Natural killer cell (primary cell): ENCODE measurements around the gene MORN5. TPM values are rescaled to one million over a fixed set of nuclear protein-coding genes. Genes with fewer than 3 reads are reported as not detected.

ENCODE experiments used
- ATAC-seq, 3 donors: fragments of 150-1000 bp in 2 of 3; fragments of 200-7000 bp in 1 of 3; cut with Tn5 transposase; 1 replicate in 1 of 3; 2 replicates in 2 of 3; pipeline ENCODE4 v1.10.0; 2021; ENCODE audit warnings: mild to moderate bottlenecking in 2 of 3, moderate library complexity in 2 of 3
- DNase-seq, 2 donors: peaks; one replicate each; pipeline versions ENCODE4 v3.0.0 to v3.0.0-alpha.2; 2013 to 2021; ENCODE audit warnings: mixed read lengths in 1 of 2
- H3K27ac ChIP-seq: one replicate; pipeline ENCODE4 v1.5.1; 2013; ENCODE audit warnings: mild to moderate bottlenecking, low read length
- H3K27me3 ChIP-seq: one replicate; pipeline ENCODE4 v1.6.1; 2013; ENCODE audit warnings: low read length; ENCODE audit not compliant: control insufficient read depth, insufficient read depth
- H3K36me3 ChIP-seq: one replicate; pipeline ENCODE4 v1.6.1; 2013; ENCODE audit warnings: low read length; ENCODE audit not compliant: control insufficient read depth, insufficient read depth
- H3K4me1 ChIP-seq: one replicate; pipeline ENCODE4 v1.6.1; 2013; ENCODE audit warnings: low read length; ENCODE audit not compliant: control insufficient read depth, insufficient read depth
- H3K4me3 ChIP-seq: one replicate; pipeline ENCODE4 v1.5.1; 2013; ENCODE audit warnings: low read length
- H3K9me3 ChIP-seq: one replicate; pipeline ENCODE4 v1.6.1; 2013; ENCODE audit warnings: low read length; ENCODE audit not compliant: control insufficient read depth, insufficient read depth
- H3K27ac Mint-ChIP-seq, 2 donors: one replicate each; pipeline ENCODE4 v1.8.0; 2022; ENCODE audit warnings: mild to moderate bottlenecking in 2 of 2, mixed read lengths in 2 of 2, moderate library complexity in 1 of 2
- H3K27me3 Mint-ChIP-seq, 2 donors: one replicate each; pipeline ENCODE4 v1.8.0; 2022; ENCODE audit warnings: low read depth in 2 of 2, mixed read lengths in 2 of 2
- H3K36me3 Mint-ChIP-seq: one replicate; pipeline ENCODE4 v1.8.0; 2022; ENCODE audit warnings: mixed read lengths
- H3K4me1 Mint-ChIP-seq, 2 donors: one replicate each; pipeline ENCODE4 v1.8.0; 2022; ENCODE audit warnings: mixed read lengths in 2 of 2
- H3K4me3 Mint-ChIP-seq: one replicate; pipeline ENCODE4 v1.8.0; 2022; ENCODE audit warnings: mild to moderate bottlenecking, moderate library complexity, mixed read lengths
- H3K9me3 Mint-ChIP-seq, 2 donors: one replicate each; pipeline ENCODE4 v1.8.0; 2022; ENCODE audit warnings: mixed read lengths in 2 of 2
- CTCF ChIP-seq: fragments of 200-600 bp; IDR thresholded peaks from one replicate; pipeline ENCODE4 v1.8.0; 2022; ENCODE audit warnings: antibody characterized with exemption
- WGBS: methylation state at CpG from one replicate; pipeline ENCODE4 v1.1.7; 2013; ENCODE audit warnings: missing lambda C conversion rate; ENCODE audit not compliant: insufficient coverage; 5-methylcytosine and 5-hydroxymethylcytosine counted together
- intact Hi-C: fragments of 100-400 bp; cut with micrococcal nuclease; formaldehyde crosslinking; loops from one replicate; pipeline ENCODE4 v1.14.2; 2022
- total RNA-seq, 4 donors: library from RNA; stranded (reverse); fragments of 120-200 nt in 1 of 4; gene quantifications; one replicate each; pipeline versions ENCODE4 v1.2.3 to v1.2.4, GENCODE V29; 2013 to 2022

The MORN5 gene
- total RNA-seq, 3 donors from 2014 or later (not counting 1 experiment from before 2014, with no cell fraction given) = not detected

GRCh38 chr9:122216138-122216797 lies 56.6 kb downstream of the MORN5 start:
- DNase-seq = no peak
- Histone ChIP-seq H3K4me1 (peaks cover 29% of the 10 kb centered on the region), H3K27ac (no peak overlapping the region), H3K4me3 (no peak overlapping the region), H3K9me3 (no peaks in the 10 kb centered on the region), H3K36me3 (no peaks in the 10 kb centered on the region), H3K27me3 (peaks cover 44% of the 10 kb centered on the region)
- intact Hi-C loops = no loop called here
- TF ChIP-seq CTCF = no peak
- Mint-ChIP-seq H3K9me3 (no peaks in the 10 kb centered on the region), H3K27me3 (peaks cover 74 to 75% of the 10 kb centered on the region in 2 donors), H3K4me1 (peaks cover 22 to 33% of the 10 kb centered on the region in 2 donors), H3K4me3 (no peak overlapping the region), H3K27ac (no peak overlapping the region), H3K36me3 (no peaks in the 10 kb centered on the region)
- no peak for ATAC-seq
- 87% methylated on average over 4 of the region's 4 CpGs for WGBS

- DNase-seq = no peak
- H3K4me1 Mint-ChIP-seq = peaks cover 22 to 33% of the 10 kb centered on the region in 2 donors
- Histone ChIP-seq H3K4me1 (peaks cover 29% of the 10 kb centered on the region), H3K27me3 (peaks cover 45% of the 10 kb centered on the region), H3K36me3 (no peaks in the 10 kb centered on the region), H3K27ac (no peak overlapping the region), H3K4me3 (no peak overlapping the region), H3K9me3 (no peaks in the 10 kb centered on the region)
- H3K9me3 Mint-ChIP-seq = no peaks in the 10 kb centered on the region
- H3K27me3 Mint-ChIP-seq = peaks cover 77 to 78% of the 10 kb centered on the region in 2 donors
- no peak overlapping the region for H3K4me3 Mint-ChIP-seq
- no peaks in the 10 kb centered on the region for H3K36me3 Mint-ChIP-seq
- 91% methylated on average over 34 of the region's 35 CpGs for WGBS
- intact Hi-C loops = no loop called here
- no peak overlapping the region for H3K27ac Mint-ChIP-seq
- no peak for ATAC-seq
- no peak for TF ChIP-seq CTCF
Measured at GRCh38 chr9:122216798-122217418, 57.2 kb downstream of the MORN5 start.

GRCh38 chr9:122217640-122218039 lies 57.9 kb downstream of the MORN5 start:
- peaks cover 80 to 81% of the 10 kb centered on the region in 2 donors for H3K27me3 Mint-ChIP-seq
- Histone ChIP-seq H3K4me1 (peaks cover 29% of the 10 kb centered on the region), H3K27me3 (peaks cover 41% of the 10 kb centered on the region), H3K36me3 (no peaks in the 10 kb centered on the region), H3K27ac (no peak overlapping the region), H3K4me3 (no peak overlapping the region), H3K9me3 (no peaks in the 10 kb centered on the region)
- no peaks in the 10 kb centered on the region for H3K9me3 Mint-ChIP-seq
- H3K4me3 Mint-ChIP-seq = no peak overlapping the region
- H3K4me1 Mint-ChIP-seq = peaks cover 22 to 33% of the 10 kb centered on the region in 2 donors
- no peak for TF ChIP-seq CTCF
- DNase-seq (no peak), ATAC-seq (no peak)
- H3K36me3 Mint-ChIP-seq = no peaks in the 10 kb centered on the region
- 12% methylated on average over 4 of the region's 4 CpGs for WGBS
- intact Hi-C loops = no loop called here
- H3K27ac Mint-ChIP-seq = no peak overlapping the region
